GM21528 (cell line): ENCODE measurements around the gene NEGR1.
"Not testable (repeated sequence)": the region's sequence is repeated elsewhere in the genome, so short reads cannot be mapped to it uniquely, and the experiment has no call there.

Experiments used
- ATAC-seq: cut with Tn5 transposase; IDR thresholded peaks from one replicate; pipeline ENCODE4 v1.9.1; 2021; ENCODE audit warnings: mild to moderate bottlenecking, moderate library complexity; ENCODE audit not compliant: unreplicated experiment, low FRiP score

The NEGR1 gene

DNA sequence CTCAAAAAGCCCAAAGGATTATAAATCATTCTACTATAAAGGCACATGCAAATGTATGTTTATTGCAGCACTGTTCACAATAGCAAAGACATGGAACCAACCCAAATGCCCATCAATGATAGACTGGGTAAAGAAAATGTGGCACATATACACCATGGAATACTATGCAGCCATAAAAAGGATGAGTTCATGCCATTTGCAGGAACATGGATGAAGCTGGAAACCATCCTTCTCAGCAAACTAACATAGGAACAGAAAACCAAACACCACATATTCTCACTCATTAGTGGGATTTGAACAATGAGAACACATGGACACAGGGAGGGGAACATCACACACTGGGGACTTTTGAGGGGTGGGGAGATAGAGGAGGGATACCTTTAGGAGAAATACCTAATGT, 46.4 kb downstream of the NEGR1 start:
- ATAC-seq, result not testable (repeated sequence)

DNA sequence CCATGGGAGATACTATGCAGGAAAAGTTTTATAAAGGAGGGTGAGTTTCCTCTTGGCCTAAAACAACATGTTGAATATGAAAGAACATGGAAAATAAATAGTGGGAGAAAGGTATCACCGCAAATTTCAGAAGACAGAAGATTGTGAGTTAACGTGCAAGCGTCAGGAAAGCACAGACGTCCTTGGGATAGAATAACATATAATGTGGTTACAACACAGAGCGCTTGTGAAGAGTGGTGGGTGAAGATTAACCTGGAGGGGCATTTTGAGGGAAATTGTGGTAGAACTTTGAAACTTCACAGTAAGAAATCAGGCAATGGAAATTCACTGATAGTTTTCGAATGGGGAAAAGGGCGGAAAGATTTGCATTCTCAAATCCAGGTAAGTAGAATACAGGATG, 47.3 kb downstream of the NEGR1 start:
- ATAC-seq, result no peak

DNA sequence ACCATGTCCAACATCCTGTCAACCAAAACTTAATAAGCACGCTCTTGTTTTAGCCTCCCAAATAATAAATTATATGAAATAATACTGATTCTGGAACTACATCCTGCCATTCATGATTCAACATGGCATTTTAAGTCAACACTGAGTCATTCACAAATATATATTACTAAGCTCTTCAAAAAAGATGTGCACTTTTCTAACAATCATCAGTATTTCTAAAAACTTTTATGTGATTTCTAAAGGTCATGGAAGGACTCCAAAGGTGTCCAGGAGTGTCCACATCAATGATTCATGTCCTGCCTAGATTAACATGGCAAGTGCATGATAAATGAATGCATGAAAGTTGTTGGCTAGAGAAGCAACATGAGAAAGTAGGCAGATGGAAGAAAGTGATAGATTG, 51.6 kb downstream of the NEGR1 start:
- ATAC-seq, result no peak

GRCh38 chr1:72229893-72230292, 52.4 kb downstream of the NEGR1 start:
- no peak for ATAC-seq

DNA sequence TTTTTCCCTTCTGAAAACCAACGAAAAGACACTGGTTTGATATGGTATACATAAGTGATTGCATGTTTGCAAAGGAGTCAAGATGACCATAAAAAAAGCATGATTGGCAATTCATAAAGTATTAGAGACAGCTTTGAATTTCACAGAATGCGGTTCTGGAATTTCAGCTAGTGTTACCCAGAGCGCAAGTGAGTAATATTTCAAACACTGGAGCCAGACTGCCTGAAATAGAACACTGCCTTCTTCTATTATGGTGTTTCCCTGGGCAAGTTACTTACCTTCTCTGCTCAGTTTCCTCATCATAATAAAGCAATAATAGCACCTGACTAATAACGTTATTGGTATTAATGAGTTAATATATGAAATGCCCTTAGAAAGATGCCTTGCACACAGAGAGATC, 54.7 kb downstream of the NEGR1 start:
- ATAC-seq, result no peak

GRCh38 chr1:72224506-72224905, 57.8 kb downstream of the NEGR1 start:
- ATAC-seq, result no peak

GRCh38 chr1:72221811-72222210, 60.5 kb downstream of the NEGR1 start:
- no peak for ATAC-seq

GRCh38 chr1:72218141-72218739, 64.1 kb downstream of the NEGR1 start:
- no peak for ATAC-seq

DNA sequence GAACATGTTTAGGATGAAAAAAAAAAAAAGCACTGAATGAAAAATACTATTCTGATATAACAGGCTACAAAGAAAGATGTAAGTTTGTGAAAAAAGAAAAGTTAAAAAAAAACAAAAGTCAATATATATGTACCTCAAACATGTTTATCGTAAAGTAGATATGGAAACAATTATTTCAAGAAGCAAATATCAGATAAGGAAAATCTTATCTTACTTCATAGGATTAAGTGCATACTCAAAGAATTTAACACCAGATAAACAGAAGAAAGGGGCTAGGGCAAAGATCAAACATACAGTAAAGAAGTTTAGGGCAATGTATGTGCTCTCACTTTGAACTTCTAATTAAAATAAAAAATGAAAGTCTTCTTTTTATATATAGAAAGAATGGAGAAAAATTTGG, 75.3 kb downstream of the NEGR1 start:
- ATAC-seq, result no peak

- ATAC-seq, result no peak
These were observed 79.6 kb downstream of the NEGR1 start for GRCh38 chr1:72202761-72203160.

GRCh38 chr1:72197786-72198185, 84.6 kb downstream of the NEGR1 start:
- ATAC-seq, result no peak

- no peak for ATAC-seq
These were observed 95.5 kb downstream of the NEGR1 start for GRCh38 chr1:72186733-72187307.

- no peak for ATAC-seq
These were observed 98.1 kb downstream of the NEGR1 start for GRCh38 chr1:72184099-72184701.

DNA sequence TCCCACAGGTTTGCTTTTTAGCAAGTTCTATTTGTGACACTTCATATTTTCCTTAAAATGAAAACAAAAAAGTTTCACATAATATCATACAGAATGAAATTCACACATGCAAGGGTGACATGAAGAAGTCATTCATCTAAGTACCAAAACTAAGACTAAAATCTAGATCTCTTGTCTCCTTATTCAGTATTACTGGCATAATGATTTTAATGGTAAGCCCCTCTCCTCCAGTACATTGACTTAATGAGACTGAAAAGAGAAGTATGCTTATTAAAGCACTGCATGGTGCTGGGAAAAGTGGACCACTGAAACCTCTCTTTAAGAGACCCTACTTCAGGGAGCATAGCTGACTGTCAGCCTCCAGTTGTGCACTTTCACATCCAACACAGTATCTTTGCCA, 99.5 kb downstream of the NEGR1 start:
- ATAC-seq, result no peak

GRCh38 chr1:72178266-72178665, 104.1 kb downstream of the NEGR1 start:
- ATAC-seq, result no peak

DNA sequence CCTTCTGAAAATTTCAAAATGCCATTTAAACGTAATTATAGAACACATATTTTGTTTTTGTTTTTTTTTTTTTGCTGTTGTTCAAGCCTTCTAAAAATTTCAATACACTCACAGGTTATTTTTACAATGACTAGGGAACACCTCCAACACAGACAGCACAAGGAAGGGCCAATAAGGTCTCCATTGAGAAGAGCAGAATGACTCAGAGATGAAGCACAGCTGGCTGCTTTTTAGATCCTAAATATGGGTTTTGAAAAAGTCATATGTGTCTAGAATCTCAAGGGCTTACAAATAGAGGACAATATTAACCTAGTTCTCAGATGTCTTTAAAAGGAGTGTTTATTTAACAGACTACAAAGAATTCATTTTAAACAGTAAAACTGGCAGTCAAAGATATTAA, 104.6 kb downstream of the NEGR1 start:
- ATAC-seq, result no peak

DNA sequence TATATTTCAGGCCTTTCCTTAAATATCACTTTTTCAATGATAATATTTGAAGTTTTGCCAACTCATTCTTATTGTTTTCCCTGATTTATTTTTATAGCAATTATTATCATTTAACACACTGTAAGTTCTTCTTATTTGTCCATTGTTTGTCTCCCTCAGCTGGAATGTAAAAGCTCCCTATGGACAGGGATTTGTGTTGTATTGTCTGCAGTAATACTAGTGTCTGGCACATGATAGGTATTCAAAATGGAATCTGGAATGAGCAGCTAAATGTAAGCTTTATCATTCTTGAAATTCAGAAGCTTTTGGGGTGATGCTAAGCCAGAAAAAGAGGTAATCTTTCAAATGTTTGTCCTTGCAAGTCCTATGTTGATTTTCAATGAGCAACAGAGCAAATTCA, 112.1 kb downstream of the NEGR1 start:
- ATAC-seq, result no peak

DNA sequence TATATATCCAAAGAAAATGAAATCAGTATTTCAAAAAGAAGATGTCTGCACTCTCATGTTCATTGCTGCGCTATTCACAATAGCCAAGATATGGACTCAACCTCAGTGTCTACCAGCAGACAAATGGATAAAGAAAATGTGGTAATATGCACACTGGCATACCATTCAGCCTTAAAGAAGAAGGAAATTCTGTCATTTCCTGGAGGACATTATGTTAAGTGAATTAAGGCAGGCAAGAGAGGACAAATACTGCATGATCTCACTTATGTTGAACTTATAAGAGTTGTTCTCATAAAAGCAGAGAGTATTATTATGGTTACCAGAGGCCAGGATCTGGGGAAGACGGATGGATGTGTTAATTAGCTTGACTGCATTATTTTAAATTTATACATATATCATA, 115.9 kb downstream of the NEGR1 start:
- no peak for ATAC-seq

DNA sequence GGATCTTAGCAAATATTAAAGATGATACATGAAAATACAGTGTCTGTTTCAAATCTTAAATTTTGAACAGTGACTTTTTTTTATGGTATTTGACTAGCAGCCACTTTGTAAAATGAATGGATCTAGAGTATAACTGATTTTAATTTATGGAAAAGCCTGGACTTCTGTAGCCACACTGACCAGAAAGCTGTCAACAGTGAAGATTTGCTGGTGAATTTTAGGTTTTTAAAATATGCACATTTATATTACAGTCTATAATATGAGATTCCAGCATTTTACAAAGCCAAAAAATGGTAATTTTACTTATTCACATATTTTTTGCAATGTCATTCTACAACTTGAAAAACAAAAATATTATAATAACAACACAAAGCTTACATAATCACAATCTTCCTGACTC, 131.8 kb downstream of the NEGR1 start:
- no peak for ATAC-seq

GRCh38 chr1:72141875-72142274, 140.5 kb downstream of the NEGR1 start:
- no peak for ATAC-seq

DNA sequence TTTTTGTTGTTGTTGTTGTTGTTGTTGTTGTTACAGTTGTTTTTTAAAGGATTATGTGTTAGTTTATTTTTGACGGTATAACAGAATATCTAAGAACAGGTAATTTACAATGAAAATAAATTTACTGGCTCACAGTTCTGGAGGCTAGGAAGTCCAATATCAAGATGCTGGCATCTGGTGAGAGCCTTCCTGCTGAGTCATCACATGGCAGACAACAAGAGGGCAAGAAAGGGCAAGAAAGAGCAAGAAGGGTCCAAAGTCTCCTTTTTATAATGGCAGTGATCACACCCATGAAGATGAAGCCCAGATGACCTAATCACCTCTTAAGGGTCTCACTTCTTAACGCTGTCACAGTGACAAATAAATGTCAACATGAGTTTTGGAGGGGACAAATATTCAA, 142.1 kb downstream of the NEGR1 start:
- no peak for ATAC-seq

- ATAC-seq, result no peak
These were observed 144.7 kb downstream of the NEGR1 start for GRCh38 chr1:72137656-72138055.
